HPDE6-E6E7 (cell line): ENCODE measurements around the gene KLK8.
A peak's percentile ranks its signal among the peaks of the same experiment; 100 is the strongest.
"Not testable (repeated sequence)": the region's sequence is repeated elsewhere in the genome, so short reads cannot be mapped to it uniquely, and the experiment has no call there.

ENCODE experiments used
- DNase-seq: peaks from one replicate; pipeline ENCODE4 v3.0.0; 2011; ENCODE audit warnings: missing footprints; ENCODE audit errors: extremely low spot score

Gene KLK8

DNA sequence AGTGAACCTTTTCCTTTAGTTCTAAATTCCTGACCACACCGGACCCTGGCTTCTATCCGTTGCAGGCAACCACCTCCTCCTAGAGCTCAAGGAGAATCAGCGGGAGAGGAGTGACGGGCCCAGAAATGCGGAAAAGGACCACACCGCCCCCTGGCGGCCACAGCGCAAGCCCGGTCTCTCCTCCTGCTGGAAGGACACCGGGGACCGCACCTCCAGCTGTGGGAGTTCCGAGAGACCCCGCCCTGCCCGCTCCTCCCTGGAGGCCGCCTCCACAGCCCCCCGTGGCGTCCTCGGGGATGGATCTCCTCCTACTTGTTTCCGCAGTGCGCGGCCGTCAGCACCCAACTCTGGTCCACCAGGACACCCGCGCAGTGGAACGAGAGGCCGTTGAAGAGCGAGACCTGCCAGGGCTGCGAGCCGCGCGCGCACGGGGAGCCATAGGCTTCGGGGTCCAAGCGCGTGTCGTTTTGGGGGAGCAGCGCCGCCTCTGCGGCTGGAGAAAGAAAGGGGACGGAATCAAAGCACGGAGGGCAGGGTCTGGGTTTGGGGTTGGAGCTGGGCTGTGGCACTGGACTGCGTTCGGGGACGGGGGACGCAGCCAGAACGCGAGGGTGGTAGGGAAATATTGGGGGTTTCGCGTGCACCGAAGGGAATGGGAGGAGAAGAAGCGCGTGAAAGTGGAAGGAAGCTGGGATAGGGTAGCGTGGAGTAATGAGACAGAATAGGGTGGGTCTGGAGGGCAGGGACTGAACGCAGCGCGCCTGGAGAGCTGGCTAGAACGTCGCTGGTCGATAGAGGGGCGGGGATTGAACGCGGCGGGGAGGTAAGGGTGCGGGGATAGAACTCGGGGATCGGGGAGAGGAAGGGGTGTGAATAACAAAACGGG is 15.6 kb upstream of the KLK8 start:
- peak; percentile 76 for DNase-seq

DNA sequence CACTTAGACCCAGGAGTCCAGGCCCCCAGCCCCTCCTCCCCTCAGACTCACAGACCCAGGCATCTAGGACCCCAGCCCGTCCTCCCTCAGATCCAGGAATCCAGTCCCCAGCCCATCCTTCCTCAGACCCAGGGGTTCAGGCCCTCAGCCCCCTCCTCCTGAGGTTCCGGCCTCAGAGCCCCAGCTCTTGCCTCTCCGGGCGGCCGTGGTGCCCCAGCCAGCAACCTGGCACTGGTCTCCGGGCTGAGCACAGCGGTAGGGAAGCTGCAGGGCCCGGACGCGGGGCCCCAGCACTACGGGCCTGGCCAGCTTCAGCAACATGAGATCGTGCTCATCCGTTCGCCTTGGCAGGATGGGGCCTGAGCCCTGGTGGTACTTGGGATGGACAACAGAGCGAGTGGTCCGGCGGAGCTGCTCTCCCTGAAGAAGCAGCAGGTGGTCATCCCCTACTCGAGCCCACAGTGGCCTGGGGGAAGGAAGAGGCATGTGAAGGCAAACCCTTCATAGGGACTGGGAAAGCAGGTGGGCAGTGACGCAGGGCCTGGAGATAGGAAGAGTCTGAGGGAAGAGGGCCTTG is 14.4 kb upstream of the KLK8 start:
- DNase-seq, result no peak

DNA sequence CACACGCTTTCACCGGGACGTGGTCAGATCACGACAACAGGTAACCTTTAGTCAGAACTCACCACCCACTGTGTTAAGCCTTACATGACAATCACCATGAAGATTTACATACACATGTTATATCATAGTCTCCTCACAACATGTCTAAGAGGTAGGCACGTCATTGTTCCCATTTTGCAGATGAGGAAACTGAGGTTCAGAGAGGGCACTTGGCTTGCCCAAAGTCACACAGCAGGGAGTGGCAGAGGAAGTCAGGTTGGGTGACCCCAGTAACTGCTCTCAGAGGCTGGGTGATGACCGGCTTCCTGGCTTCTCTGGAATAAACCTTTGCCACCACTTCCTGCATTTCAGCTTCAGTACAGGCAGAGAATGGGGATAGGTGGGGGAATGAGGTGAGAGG is 12.8 kb upstream of the KLK8 start:
- no peak for DNase-seq

DNA sequence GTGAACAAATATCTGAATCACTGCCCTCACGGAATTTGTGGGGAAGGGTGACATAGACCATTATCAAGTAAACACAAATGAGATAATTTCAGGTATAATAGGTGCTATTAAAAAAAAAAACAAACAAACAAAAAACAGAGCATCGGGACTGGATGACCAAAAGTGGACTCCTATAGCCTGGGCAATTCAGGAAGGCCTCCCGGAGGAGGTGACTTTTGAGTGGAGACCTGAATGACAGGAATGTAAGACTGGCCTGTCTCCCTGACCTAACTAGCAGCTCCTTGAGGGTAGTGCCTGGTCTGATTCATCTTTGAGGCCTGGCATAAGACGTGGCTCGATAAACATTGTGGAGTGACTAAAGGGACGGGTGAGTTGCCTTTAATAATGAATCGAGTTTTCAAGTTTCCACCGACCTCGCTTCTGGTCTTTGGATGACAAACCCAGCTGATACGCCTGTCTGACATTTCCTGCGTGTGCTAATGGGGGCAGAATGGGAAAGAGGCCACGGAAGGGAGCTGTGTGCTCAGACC is 11.3 kb upstream of the KLK8 start:
- no peak for DNase-seq

DNA sequence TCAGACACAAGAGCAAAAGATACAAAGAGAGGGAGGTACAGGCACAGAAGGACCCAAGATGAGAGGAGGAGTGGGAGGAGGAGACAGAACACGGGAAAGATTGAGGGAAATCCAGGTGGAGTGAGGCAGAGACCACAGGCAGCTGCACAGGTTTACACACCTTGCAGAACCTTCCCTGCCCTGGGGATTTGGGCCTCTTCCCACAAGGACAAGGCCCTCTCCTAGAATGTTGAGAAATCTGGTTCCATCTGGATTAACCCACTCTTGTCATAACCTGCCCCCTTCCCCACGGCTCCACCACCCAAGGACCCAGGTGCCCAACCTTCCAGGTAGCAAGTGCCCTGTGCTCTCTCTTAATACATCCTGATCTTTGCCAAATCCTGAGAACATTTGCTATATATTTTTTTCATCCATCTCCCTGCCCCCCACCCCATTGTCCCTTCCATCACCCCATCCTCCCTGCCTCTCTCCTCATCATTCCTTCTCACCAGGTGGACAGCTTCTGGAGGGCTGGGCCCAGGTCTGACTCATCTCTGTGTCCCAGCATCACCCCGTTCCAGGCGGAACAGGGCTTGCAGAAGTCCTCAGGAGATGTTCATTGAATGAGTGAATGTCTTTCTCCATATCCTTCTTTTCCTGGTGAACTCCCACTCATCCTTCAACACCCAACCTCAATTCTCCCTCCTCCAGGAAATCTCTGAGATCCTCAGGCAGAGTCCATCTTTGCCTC is 8.8 kb upstream of the KLK8 start:
- no peak for DNase-seq

DNA sequence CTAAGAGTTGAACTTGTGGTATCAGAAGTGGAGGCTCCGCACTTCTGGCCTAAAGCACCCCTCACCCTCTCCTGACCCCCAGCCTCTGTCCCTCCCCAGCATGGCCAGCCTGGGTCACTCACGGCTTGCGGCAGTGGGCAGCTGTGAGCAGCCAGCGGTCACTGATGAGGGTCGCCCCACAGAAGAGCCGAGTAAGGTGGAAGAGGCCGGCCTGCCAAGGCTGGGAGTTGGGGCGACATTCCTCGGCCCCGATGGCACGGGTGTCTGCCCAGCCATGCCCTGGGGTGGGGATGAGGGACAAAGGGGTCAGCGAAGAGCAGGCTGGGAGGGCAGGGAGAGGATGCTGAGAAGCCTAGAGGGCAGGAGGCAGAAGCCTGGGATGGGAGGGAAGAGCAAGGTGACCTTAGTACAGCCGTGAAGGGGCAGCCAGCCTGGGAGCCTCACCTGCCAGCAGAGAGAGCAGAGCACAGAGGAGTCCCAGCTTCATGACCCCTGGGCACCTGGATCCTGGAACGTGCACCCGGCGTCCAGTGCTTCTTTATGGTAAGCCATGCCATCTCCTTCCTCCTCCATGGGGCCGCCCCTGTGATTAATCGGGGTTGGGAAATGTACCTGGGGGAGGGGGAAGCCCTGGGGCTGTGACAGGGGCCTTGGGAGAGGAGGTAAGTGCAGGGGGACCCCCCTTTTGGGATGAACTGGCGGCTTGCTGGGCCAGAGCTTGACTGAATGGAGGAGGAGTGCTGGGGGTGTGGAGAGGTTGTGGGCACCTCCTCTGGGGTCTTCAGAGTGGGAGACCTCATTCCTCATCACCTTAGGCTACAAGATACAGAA is 7.9 kb upstream of the KLK8 start:
- DNase-seq, result no peak

DNA sequence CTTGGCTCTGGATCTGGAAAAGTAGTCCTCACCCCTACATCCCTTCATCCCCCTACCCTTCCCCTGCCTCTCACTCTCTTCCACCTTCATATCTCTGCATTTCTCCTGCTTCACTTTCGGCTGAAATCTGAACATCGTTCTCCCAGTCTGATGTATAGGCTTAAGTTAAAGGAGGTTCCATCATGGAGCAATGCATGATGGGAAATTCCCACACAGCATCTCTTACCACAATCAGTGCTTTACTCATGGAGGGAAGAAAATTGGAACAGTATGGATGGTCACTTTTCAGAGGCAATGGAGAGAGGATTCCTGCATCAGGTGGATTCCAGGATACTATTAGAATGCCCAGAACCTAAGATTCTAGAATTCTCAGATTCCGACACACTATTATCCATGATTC is 6.1 kb upstream of the KLK8 start:
- no peak for DNase-seq

DNA sequence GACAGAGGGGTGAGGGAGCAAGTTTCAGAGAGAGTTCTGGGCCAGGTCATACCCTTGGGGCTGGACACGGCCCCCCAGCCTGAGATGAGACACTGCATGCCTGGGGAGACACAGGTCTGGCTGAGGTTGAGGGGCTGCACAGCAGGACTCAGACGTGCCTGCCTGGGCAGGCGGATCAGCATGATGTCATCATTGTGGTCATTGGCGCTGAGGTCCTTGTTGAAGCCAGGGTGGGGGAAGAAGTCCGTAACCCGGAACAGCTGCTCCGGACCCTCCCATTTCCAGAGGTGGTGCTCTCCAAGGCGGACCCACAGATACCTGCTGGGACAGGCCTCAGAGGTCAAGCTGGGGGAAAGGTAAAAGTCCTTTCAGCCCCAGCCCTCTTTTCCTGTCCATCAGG is 5.0 kb upstream of the KLK8 start:
- DNase-seq, result no peak

DNA sequence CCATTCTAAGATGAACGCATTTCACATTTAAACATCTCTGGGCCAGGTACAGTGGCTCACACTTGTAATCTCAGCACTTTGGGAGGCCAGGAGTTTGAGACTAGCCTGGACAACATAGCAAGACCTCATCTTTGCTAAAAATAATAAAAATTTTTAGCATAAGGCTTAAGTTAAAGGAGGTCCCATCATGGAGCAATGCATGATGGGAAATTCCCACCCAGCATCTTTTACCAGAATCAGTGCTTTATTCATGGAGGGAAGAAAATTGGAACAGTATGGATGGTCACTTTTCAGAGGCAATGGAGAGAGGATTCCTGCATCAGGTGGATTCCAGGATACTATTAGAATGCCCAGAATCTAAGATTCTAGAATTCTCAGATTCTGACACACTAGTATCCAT is 3.8 kb upstream of the KLK8 start:
- DNase-seq, result no peak

DNA sequence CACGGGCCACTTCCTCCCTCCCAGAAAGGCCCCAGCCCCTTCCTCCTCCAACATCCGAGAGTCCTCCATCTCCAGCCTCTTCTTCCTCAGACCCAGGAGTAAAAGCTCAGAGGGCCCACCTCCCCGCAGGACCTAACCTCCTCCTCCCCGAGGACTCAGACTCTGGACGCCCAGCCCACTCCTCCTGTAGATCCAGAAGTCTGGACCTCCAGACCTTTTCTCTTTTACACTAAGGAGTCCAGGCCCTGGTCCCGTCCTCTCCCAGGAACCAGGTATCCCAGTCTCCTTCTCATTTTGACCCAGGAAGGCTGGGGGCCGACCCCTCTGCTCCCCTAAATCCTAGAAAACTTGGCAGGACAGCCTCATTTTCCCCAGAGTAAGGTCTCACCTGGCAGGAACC is 1.9 kb upstream of the KLK8 start:
- no peak for DNase-seq

DNA sequence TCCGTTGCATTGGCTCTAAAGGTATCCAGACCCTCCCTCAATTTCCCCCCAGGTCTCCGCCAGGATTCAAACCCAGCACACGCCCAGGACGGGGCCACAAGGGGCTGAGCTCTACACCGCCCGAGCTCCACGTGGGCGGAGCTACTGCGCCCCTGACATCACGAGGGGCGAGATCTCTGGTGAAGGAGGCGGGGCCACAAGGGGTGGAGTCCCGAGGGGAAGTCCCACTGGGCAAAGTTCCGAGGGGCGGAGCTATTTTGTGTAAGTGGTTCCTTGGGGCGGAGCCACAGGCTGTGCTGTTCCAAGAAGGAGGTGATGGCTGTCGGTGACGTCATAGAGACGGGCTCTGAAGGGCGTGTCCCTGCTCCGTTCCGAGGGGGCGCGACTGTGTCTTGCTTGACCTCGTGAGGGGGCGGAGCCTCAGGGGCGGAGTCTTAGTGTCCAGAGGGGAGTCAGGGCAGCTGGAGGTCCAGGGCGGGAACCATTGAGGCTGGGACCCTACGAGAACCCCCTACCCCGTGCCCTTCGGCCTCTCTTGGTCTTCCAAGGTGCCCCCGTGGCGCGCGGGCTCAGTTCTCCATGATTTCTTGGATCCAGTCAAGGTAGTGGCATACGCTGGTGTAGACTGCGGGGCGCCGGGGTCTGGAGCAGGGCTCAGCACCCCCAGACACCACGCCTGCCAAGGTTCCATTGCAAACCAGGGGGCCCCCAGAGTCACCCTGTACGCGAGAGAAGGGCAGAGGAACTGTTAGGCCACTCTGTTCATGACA is 1.3 kb upstream of the KLK8 start:
- DNase-seq, result no peak

DNA sequence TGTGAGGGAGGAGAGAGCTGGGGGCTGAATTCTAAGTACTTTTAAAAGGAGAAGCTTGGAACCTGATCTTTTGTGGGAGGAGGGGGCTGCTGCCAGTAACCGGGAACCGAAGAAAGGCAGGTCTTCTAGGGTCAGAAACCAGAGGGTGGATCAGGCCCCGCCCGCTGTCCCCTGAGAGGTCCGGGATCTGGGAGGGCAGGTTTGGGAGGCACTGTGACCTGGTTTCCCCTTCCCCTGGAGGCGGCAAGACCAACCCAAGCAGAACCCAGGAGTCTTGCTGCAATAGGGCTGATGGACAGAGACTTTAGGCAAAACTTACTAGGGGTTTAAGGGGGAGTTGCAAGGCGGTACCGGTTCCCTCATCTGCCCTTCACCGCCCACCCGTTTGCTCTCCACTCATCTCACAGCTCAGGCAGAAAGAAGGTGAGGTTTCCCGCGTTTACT is 707 bp upstream of the KLK8 start:
- DNase-seq, result no peak

DNA sequence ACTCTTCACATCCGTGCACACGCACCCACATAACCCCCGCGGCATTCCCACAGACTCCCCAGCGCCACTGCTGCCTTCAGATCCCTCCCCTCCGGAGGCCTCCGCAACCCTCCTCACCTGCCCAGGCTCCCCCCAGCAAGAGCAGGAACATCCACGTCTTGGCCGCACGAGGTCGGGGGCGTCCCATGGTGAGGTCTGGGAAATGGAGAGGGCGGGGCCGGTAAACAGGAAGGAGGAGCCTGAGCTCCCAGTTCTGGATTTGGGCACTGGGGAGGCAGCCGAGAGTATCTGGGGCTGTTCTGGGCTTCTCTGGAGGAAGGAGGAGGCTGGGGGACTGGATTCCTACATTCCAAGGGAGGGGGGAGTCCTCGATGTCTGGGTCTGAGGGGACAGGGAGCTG is 423 bp downstream of the KLK8 start:
- DNase-seq, result no peak

DNA sequence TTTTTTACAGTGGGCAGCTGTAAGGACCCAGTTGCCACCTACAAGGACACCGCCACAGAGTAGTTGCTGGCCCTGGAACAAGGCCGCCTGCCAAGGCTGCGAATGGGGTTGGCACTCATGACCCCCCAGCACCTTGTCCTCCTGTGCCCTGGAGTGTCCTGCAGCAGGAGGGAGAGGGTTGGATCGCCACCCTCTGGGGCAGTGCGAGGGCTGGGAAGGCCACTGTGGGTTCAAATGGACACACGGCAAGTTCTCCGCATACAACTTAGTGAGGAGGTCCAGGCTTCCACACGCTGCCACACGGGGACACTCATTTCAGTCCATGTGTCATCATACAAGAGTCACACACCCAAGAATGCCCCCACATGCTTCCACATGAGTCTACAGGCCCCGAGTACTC is 978 bp downstream of the KLK8 start:
- DNase-seq, result no peak

DNA sequence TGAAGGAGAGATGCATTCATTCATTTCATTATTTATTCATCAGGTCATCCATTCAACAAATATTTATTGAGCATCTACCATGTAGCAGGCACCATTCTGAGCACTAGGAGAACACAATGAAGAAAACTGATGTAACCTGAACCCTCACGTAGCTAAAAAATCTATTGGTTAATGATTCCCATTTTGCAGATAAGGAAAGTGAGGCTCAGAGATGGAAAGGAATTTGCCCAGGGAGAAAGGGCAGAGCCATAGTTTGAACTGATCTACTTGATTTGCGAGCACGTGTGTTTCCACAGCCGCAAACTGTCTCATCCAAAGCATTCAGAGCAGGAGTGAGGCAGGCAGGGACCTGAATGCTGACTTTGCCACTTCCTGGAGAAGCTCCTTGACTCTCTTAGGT is 2.7 kb downstream of the KLK8 start:
- no peak for DNase-seq

DNA sequence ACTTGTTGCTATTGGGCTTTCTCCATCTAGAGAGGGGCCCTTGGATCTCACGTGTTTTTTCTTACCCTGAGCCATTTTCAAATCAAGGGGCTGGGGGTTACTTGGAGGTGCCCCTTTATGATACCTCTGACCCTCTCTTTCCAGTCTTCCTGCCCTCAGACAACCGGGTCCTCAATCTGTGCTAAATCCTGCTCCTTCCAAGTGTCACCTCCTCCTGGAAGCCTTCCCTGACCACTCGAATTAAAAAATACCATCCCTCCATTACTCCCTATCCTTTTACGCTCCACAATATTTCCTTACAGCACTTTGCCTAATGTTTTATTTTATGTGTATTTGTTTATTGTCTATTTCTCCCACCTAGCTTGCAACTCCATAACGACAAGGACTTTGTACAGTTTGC is 3.3 kb downstream of the KLK8 start:
- no peak for DNase-seq

DNA sequence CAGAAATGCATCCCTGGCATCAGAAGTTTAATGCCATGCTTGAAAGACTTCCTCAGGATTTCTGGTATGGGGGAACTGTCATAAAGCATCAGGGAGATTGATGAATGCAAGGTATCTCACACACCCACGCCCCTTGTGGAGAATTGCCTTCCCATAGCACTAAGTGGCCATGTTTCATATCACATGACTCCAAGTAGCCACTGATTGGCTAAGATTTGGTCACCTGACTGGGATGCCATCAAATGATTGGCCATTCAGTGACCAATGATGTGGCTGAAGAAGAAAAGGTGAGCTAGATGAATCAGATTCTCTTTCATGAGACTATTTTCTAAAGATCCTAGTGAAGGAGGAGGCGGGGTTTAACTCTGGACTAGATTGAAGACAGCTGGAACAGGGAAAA is 7.3 kb downstream of the KLK8 start:
- DNase-seq, result no peak

DNA sequence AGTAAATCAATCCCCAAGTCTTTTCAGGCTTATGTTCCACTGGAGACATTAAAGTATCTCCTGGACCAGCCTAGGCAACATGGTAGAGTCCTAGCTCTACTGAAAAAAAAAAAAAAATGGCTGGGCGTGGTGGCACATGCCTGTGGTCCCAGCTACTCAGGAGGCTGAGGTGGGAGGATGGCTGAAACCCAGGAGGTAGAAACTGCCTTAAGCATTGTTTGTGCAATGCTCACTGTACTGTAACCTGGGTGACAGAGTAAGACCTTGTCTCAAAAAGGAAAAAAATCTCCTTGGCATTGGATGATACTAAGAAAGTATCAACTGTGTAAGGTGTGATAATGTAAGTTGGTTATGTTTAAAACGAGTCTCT is 8.8 kb downstream of the KLK8 start:
- DNase-seq, result no peak

DNA sequence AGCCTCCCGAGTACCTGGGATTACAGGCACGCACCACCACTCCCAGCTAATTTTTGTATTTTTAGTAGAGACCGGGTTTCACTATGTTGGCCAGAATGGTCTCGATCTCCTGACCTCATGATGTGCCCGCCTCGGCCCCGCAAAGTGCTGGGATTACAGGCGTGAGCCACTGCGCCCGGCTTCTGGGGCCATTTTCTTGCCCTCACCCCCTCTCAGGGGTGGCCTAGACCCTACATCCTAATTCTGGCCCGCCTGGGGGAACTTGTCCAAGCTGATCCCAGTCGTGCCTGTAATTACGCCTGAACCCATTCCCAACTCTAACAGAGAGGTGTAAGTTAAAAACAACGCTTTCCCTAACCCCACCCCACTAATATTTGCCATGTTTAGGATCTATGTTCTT is 17.0 kb downstream of the KLK8 start:
- DNase-seq, result not testable (repeated sequence)

DNA sequence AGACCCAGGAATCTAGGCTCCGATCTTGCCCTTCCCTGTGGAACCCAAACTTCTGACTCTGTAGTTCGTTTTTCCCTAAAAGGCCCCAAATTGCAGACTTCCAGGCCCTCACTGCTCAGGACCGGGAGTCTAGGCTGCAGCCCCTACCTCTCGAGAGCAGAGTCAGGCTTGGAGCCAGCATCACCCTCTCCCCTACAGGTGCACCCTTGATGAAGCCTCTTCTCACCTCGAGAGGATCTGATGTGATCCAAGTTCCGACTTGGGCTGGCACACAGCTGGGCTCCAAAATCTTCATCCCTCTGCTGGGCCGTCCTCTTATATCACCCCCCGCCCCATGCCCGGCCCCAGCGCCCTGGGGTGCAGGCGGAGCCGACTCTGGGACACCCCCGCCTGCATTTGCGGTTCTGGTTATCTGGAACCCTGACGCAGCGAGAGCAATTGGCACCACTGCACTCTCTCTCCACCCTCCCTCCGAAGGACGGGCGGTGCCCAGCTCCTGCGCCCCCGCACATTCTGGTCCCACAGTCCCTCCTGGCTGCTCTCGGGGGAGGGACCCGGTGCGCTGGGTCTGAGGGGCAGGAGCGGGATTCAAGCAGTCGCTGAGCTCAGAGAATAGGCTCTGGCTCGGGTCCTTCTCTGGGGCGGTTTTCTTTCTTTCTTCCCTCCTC is 17.6 kb downstream of the KLK8 start, which contains the start of gene KLK7:
Gene KLK7, minus strand, starts transcription at position 293 of the 668 bp plus-strand sequence. CDS start 1,518 bp downstream, outside the sequence.
- DNase-seq, result no peak
